Measurements from ENCODE around the gene PLXDC2.

GRCh38 chr10:20215547-20216152, 399.4 kb downstream of the PLXDC2 start:
- TF ChIP-seq CTCF (IDR thresholded peaks at IDR 0.05) (no peak), POLR2A (IDR thresholded peaks at IDR 0.05) (no peak)
